Measurements from ENCODE around the gene AGPS.
A peak's percentile ranks its signal among the peaks of the same experiment; 100 is the strongest.
"Not testable (repeated sequence)": the region's sequence is repeated elsewhere in the genome, so short reads cannot be mapped to it uniquely, and the experiment has no call there.

Gene AGPS

GRCh38 chr2:177362499-177362898 is 30.1 kb upstream of the AGPS start:
- no peak overlapping the region for H3K4me3 ChIP-seq (replicated peaks in 1 of 2; ENCODE audit: low read depth in 2 of 2, low read length in 2 of 2)
- no peak for TF ChIP-seq CTCF (IDR thresholded peaks at IDR 0.05; ENCODE audit: low read depth, low read length)
- DNase-seq (ENCODE audit: low read depth in 2 of 2) = no peak

- no peak for TF ChIP-seq CTCF (IDR thresholded peaks at IDR 0.05; ENCODE audit: low read depth, low read length)
- no peak overlapping the region for H3K4me3 ChIP-seq (replicated peaks in 1 of 2; ENCODE audit: low read depth in 2 of 2, low read length in 2 of 2)
- peak in 1 of 2 donors; percentile 46 for DNase-seq (ENCODE audit: low read depth in 2 of 2)
These were observed 29.2 kb upstream of the AGPS start for GRCh38 chr2:177363332-177363731.

GRCh38 chr2:177365764-177366163 is 26.8 kb upstream of the AGPS start:
- not testable (repeated sequence) for H3K4me3 ChIP-seq (replicated peaks in 1 of 2; ENCODE audit: low read depth in 2 of 2, low read length in 2 of 2); DNase-seq (ENCODE audit: low read depth in 2 of 2)

GRCh38 chr2:177368023-177368422 is 24.6 kb upstream of the AGPS start:
- not testable (repeated sequence) for H3K4me3 ChIP-seq (replicated peaks in 1 of 2; ENCODE audit: low read depth in 2 of 2, low read length in 2 of 2); DNase-seq (ENCODE audit: low read depth in 2 of 2)

GRCh38 chr2:177379354-177379753 is 13.2 kb upstream of the AGPS start:
- no peak for DNase-seq (ENCODE audit: low read depth in 2 of 2)
- no peak for TF ChIP-seq CTCF (IDR thresholded peaks at IDR 0.05; ENCODE audit: low read depth, low read length)
- no peak overlapping the region for H3K4me3 ChIP-seq (replicated peaks in 1 of 2; ENCODE audit: low read depth in 2 of 2, low read length in 2 of 2)

GRCh38 chr2:177380181-177380580 is 12.4 kb upstream of the AGPS start:
- TF ChIP-seq CTCF (IDR thresholded peaks at IDR 0.05; ENCODE audit: low read depth, low read length) = no peak
- no peak for DNase-seq (ENCODE audit: low read depth in 2 of 2)
- no peak overlapping the region for H3K4me3 ChIP-seq (replicated peaks in 1 of 2; ENCODE audit: low read depth in 2 of 2, low read length in 2 of 2)

- H3K4me3 ChIP-seq (replicated peaks in 1 of 2; ENCODE audit: low read depth in 2 of 2, low read length in 2 of 2) = no peak overlapping the region
- no peak for DNase-seq (ENCODE audit: low read depth in 2 of 2)
- TF ChIP-seq CTCF (IDR thresholded peaks at IDR 0.05; ENCODE audit: low read depth, low read length) = no peak
These were observed 8.6 kb upstream of the AGPS start for GRCh38 chr2:177383935-177384334.

- no peak for TF ChIP-seq CTCF (IDR thresholded peaks at IDR 0.05; ENCODE audit: low read depth, low read length)
- no peak for DNase-seq (ENCODE audit: low read depth in 2 of 2)
- no peak overlapping the region for H3K4me3 ChIP-seq (replicated peaks in 1 of 2; ENCODE audit: low read depth in 2 of 2, low read length in 2 of 2)
These were observed 7.4 kb upstream of the AGPS start for GRCh38 chr2:177385151-177385550.
